ENCODE results near the gene SMG6. TPM values are rescaled to one million over a fixed set of nuclear protein-coding genes. Genes with fewer than 3 reads are reported as not detected.

SMG6 gene
- total RNA-seq, 1 experiment from 2014 or later: 25.6 TPM

GRCh38 chr17:2331303-2331702 is 27.7 kb upstream of the SMG6 start:
- DNase-seq (ENCODE audit: low spot score) (no peak), ATAC-seq (no peak)
- Mint-ChIP-seq H3K4me1 (no peaks in the 10 kb centered on the region; the same call in 1 of the 2 replicates), H3K9me3 (no peaks in the 10 kb centered on the region), H3K36me3 (peaks cover 16% of the 10 kb centered on the region), H3K27ac (no peak overlapping the region), H3K4me3 (no peak overlapping the region), H3K27me3 (ENCODE audit: low read depth) (no peaks in the 10 kb centered on the region)
- ChIA-PET CTCF (interaction anchor here (0.7 to 1.2 kb wide), 3 partner anchors 22 to 85 kb away, joined by 3 to 6 read pairs (median 3); no protein-coding TSS in a partner anchor), POLR2A (interaction anchor here (0.7 kb wide), 1 partner anchor 253 kb away, joined by 4 read pairs; no protein-coding TSS in a partner anchor)
- TF ChIP-seq EMX1 (CRISPR knock-in tag; IDR thresholded peaks at IDR 0.05) (0 out of 2 replicates have a peak, but pooled peaks have one; percentile 44), ZSCAN18 (CRISPR knock-in tag; IDR thresholded peaks at IDR 0.05) (no peak)

GRCh38 chr17:2323629-2324314 is 20.2 kb upstream of the SMG6 start:
- Mint-ChIP-seq H3K4me1 (no peaks in the 10 kb centered on the region), H3K27me3 (ENCODE audit: low read depth) (no peaks in the 10 kb centered on the region), H3K27ac (no peak overlapping the region), H3K4me3 (no peak overlapping the region), H3K9me3 (no peaks in the 10 kb centered on the region), H3K36me3 (peaks cover 54% of the 10 kb centered on the region)
- CTCF ChIA-PET: no interaction called here
- no peak for DNase-seq (ENCODE audit: low spot score)
- POLR2A ChIA-PET: no interaction called here
- TF ChIP-seq JAZF1 (CRISPR knock-in tag; IDR thresholded peaks at IDR 0.05): no peak
- TF ChIP-seq MYBL2 (CRISPR knock-in tag; IDR thresholded peaks at IDR 0.05): no peak
- no peak for TF ChIP-seq NFATC4 (CRISPR knock-in tag; IDR thresholded peaks at IDR 0.05)
- no peak for TF ChIP-seq KAT7 (CRISPR knock-in tag; IDR thresholded peaks at IDR 0.05; ENCODE audit: borderline replicate concordance)
- TF ChIP-seq ESRRA (CRISPR knock-in tag; IDR thresholded peaks at IDR 0.05; ENCODE audit: borderline replicate concordance): no peak
- no peak for TF ChIP-seq ELF4 (CRISPR knock-in tag; IDR thresholded peaks at IDR 0.05; ENCODE audit: low read depth)
- no peak for TF ChIP-seq GABPB1 (CRISPR knock-in tag; IDR thresholded peaks at IDR 0.05)
- no peak for TF ChIP-seq TEAD4 (CRISPR knock-in tag; IDR thresholded peaks at IDR 0.05)
- no peak for TF ChIP-seq ETV6 (CRISPR knock-in tag; IDR thresholded peaks at IDR 0.05)
- TF ChIP-seq ZNF138 (CRISPR knock-in tag; conservative IDR thresholded peaks at IDR 0.05): no peak
- no peak for TF ChIP-seq ZMAT4 (CRISPR knock-in tag; IDR thresholded peaks at IDR 0.05)
- no peak for TF ChIP-seq ZNF263 (CRISPR knock-in tag; IDR thresholded peaks at IDR 0.05; ENCODE audit: low read depth)
- no peak for TF ChIP-seq ZBTB43 (CRISPR knock-in tag; IDR thresholded peaks at IDR 0.05)
- TF ChIP-seq ZNF423 (CRISPR knock-in tag; IDR thresholded peaks at IDR 0.05): no peak
- TF ChIP-seq ZBTB21 (CRISPR knock-in tag; IDR thresholded peaks at IDR 0.05; ENCODE audit: borderline replicate concordance): no peak
- no peak for TF ChIP-seq ATF1 (CRISPR knock-in tag; IDR thresholded peaks at IDR 0.05)
- TF ChIP-seq SMAD4 (CRISPR knock-in tag; IDR thresholded peaks at IDR 0.05): no peak
- no peak for TF ChIP-seq AFF4 (CRISPR knock-in tag; IDR thresholded peaks at IDR 0.05; ENCODE audit: borderline replicate concordance)
- ATAC-seq: no peak

Measured in WTC11 (cell line).